OCI-LY7 (cell line): ENCODE measurements around the gene RTKN2.

Experiments
- CTCF ChIP-seq: fragments of 200-600 bp; sonication (generic); conservative IDR thresholded peaks from 2 replicates; pipeline ENCODE4 v1.5.1; 2014; ENCODE audit warnings: mild to moderate bottlenecking, antibody characterized with exemption, low read length, moderate library complexity, mixed read lengths
- EZH2phosphoT487 ChIP-seq: fragments of 200-600 bp; sonication (generic); IDR thresholded peaks from 2 replicates; pipeline ENCODE4 v1.6.1; 2018; ENCODE audit warnings: low read depth, borderline replicate concordance, mild to moderate bottlenecking, mixed run types, antibody characterized with exemption, low read length, moderate library complexity, mixed read lengths

- TF ChIP-seq CTCF (no peak), EZH2phosphoT487 (no peak)
These were observed 8.6 kb downstream of the RTKN2 start for GRCh38 chr10:62259998-62260397.
